ENCODE results near the gene MARCHF4. TPM values are rescaled to one million over a fixed set of nuclear protein-coding genes. Genes with fewer than 3 reads are reported as not detected.

The MARCHF4 gene
- total RNA-seq, 4 donors from 2014 or later, result 0.15 TPM; not detected in 3

- intact Hi-C loops (cut with DNase I), result no loop called here
- no peak overlapping the region for H3K4me3 ChIP-seq (replicated peaks in 1 of 3)
- H3K36me3 ChIP-seq, result no peaks in the 10 kb centered on the region
- no peaks in the 10 kb centered on the region for H3K27me3 ChIP-seq
- no peaks in the 10 kb centered on the region for H3K9me3 ChIP-seq
- DNase-seq, result no peak
- H3K4me1 ChIP-seq, result peaks cover 15 to 16% of the 10 kb centered on the region in 2 donors
- WGBS, 2 donors, result 78 to 86% methylated on average over 9 of the region's 9 CpGs
- TF ChIP-seq, protein P1, sequence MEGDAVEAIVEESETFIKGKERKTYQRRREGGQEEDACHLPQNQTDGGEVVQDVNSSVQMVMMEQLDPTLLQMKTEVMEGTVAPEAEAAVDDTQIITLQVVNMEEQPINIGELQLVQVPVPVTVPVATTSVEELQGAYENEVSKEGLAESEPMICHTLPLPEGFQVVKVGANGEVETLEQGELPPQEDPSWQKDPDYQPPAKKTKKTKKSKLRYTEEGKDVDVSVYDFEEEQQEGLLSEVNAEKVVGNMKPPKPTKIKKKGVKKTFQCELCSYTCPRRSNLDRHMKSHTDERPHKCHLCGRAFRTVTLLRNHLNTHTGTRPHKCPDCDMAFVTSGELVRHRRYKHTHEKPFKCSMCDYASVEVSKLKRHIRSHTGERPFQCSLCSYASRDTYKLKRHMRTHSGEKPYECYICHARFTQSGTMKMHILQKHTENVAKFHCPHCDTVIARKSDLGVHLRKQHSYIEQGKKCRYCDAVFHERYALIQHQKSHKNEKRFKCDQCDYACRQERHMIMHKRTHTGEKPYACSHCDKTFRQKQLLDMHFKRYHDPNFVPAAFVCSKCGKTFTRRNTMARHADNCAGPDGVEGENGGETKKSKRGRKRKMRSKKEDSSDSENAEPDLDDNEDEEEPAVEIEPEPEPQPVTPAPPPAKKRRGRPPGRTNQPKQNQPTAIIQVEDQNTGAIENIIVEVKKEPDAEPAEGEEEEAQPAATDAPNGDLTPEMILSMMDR (IDR thresholded peaks at IDR 0.05), result no peak
- no peak for TF ChIP-seq POLR2A (IDR thresholded peaks at IDR 0.05)
- H3K27ac ChIP-seq, result no peak overlapping the region
Observed at GRCh38 chr2:216344206-216344949, 27.9 kb downstream of the MARCHF4 start.

DNA sequence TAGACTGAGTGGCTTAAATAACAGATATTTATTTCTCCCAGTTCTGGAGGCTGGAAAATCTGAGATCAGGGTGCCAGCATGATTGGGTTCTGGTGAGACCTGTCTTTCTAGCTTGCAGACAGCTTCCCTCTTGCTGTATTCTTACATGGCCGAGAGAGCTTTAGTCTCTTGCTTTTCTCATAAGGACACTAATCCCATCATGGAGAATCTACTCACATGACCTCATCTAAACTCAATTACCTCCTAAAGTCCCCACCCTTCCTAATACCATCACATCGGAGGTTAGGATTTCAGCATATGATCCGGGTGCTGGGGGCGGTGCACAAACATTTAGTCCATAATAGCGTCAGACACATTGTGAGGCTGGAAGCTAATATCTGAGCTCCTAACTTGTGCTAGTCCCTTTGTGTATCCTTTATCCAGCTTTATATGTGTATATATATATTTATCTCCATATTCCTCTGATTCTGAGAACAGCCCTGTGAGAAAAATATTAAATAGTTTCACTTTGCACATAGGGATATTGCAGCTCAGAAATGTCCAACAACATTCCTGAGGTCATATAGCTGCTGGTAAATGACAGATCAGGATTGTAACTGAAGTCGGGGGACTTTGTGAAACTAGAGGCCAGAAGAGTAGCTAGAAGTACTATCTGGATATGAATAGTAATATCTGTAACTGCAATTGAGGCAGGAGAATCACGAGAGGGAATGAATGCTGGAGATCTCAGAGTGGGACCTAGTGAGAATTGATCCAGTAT is 28.9 kb downstream of the MARCHF4 start:
- H3K4me1 ChIP-seq, result peaks cover 18 to 20% of the 10 kb centered on the region in 2 donors
- intact Hi-C loops (cut with DNase I), result no loop called here
- H3K36me3 ChIP-seq, result no peaks in the 10 kb centered on the region
- no peaks in the 10 kb centered on the region for H3K9me3 ChIP-seq
- H3K27ac ChIP-seq, result no peak overlapping the region
- H3K27me3 ChIP-seq, result no peaks in the 10 kb centered on the region
- TF ChIP-seq, protein P1 (IDR thresholded peaks at IDR 0.05), result no peak
- TF ChIP-seq POLR2A (IDR thresholded peaks at IDR 0.05), result no peak
- no peak for DNase-seq
- H3K4me3 ChIP-seq (replicated peaks in 1 of 3), result no peak overlapping the region
- WGBS, 2 donors, result 82 to 87% methylated on average over 7 of the region's 7 CpGs

- H3K27ac ChIP-seq, result no peak overlapping the region
- TF ChIP-seq POLR2A (IDR thresholded peaks at IDR 0.05), result no peak
- TF ChIP-seq, protein P1 (IDR thresholded peaks at IDR 0.05), result no peak
- no peaks in the 10 kb centered on the region for H3K9me3 ChIP-seq
- WGBS, 2 donors, result 36 to 39% methylated on average over 3 of the region's 3 CpGs
- H3K36me3 ChIP-seq, result no peaks in the 10 kb centered on the region
- H3K27me3 ChIP-seq, result no peaks in the 10 kb centered on the region
- no peak for DNase-seq
- no peak overlapping the region for H3K4me3 ChIP-seq (replicated peaks in 1 of 3)
- H3K4me1 ChIP-seq, result peaks cover 20 to 21% of the 10 kb centered on the region in 2 donors
- intact Hi-C loops (cut with DNase I), result no loop called here
Observed at GRCh38 chr2:216341121-216341520, 31.2 kb downstream of the MARCHF4 start.

- no peak overlapping the region for H3K27ac ChIP-seq
- TF ChIP-seq POLR2A (IDR thresholded peaks at IDR 0.05), result no peak
- TF ChIP-seq, protein P1 (IDR thresholded peaks at IDR 0.05), result no peak
- intact Hi-C loops (cut with DNase I), result no loop called here
- 22 to 50% methylated on average over 1 of the region's 1 CpG for WGBS, 2 donors
- no peak for DNase-seq
- no peaks in the 10 kb centered on the region for H3K27me3 ChIP-seq
- no peaks in the 10 kb centered on the region for H3K9me3 ChIP-seq
- no peaks in the 10 kb centered on the region for H3K36me3 ChIP-seq
- H3K4me1 ChIP-seq, result peaks cover 20 to 21% of the 10 kb centered on the region in 2 donors
- H3K4me3 ChIP-seq (replicated peaks in 1 of 3), result no peak overlapping the region
Observed at GRCh38 chr2:216340280-216340631, 32.0 kb downstream of the MARCHF4 start.

Measured in thyroid gland (tissue), 4 donors.